Measurements from ENCODE around the gene CYP2U1.

CYP2U1 gene

GRCh38 chr4:107987916-107988762 lies 56.8 kb downstream of the CYP2U1 start:
- no peak for DNase-seq

- DNase-seq, result no peak
Observed at GRCh38 chr4:107988763-107989035, 57.4 kb downstream of the CYP2U1 start.

- DNase-seq, result no peak
Observed at GRCh38 chr4:107989162-107989536, 57.8 kb downstream of the CYP2U1 start.

DNA sequence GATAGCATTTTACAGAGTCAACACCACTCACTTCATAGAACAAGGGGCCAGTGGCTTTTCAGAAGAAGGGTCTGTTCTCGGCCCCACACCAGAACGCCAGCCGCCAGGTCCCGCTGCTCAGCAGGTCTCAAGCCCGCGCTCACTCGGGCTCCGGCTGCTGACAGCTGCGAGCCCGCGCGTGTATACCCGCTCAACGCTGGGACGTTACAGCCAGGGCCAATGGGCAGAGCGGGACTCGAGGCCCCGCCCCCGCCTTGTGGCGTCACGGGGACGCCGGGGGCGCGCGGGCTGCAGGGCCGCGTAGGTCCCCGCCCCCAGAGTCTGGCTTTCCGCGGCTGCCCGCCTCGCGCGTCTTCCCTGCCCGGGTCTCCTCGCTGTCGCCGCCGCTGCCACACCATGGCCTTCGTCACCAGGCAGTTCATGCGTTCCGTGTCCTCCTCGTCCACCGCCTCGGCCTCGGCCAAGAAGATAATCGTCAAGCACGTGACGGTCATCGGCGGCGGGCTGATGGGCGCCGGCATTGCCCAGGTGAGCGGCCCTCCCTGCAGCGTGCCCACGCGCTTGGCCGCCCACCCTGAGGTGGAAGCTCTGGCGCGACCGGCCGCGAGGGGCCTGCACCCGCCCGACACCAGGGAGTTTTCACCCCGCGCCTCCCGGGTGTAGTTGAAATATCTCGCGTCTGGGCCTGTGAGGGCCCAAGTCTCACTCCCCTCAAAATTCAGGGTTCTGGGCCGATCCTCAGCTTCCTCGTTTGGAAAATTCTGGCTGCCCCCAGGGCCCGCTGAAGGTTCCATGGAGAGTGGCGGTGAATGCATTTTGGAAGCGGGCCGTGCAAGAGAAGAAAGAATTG lies 58.4 kb downstream of the CYP2U1 start, which contains the start of gene HADH:
TSS of gene HADH (plus strand) at position 353 of the 850 bp plus-strand sequence. CDS start at position 397, 44 bp downstream.
- peak; percentile 72 for DNase-seq

DNA sequence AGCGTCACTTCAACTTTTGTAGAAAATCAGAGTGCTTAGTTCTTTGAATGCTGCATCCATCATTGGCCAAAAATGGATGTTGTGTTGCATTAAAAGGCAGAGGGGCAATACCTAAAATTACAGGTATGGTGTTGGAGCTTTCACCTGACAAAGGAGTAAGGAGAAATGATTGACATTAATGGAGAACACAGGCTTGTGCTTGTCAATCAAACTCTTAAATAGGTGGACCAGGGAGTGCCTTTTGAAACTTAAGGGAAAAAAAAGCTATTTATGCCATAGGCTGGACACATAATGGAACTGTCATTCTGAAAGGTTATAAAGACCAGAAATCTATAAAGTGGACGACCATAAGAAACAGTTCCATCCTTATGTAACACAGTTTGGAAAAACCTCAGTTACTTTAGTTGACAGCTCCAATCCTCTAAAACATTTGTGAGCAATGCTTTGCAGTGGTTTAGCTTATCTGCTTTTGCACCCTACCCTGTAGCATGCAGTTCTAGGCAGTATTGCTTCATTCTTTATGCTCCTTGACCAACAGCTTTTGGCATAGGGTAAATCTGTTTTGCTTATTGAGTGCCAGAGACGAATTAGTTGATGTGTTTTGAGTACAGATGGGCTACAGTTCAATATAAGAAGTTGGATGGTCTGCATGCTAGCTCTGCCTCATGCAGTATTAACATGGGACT lies 60.7 kb downstream of the CYP2U1 start:
- DNase-seq, result no peak

GRCh38 chr4:107993969-107994368 lies 62.6 kb downstream of the CYP2U1 start:
- DNase-seq, result no peak

- DNase-seq, result no peak
Observed at GRCh38 chr4:107994894-107995293, 63.5 kb downstream of the CYP2U1 start.

DNA sequence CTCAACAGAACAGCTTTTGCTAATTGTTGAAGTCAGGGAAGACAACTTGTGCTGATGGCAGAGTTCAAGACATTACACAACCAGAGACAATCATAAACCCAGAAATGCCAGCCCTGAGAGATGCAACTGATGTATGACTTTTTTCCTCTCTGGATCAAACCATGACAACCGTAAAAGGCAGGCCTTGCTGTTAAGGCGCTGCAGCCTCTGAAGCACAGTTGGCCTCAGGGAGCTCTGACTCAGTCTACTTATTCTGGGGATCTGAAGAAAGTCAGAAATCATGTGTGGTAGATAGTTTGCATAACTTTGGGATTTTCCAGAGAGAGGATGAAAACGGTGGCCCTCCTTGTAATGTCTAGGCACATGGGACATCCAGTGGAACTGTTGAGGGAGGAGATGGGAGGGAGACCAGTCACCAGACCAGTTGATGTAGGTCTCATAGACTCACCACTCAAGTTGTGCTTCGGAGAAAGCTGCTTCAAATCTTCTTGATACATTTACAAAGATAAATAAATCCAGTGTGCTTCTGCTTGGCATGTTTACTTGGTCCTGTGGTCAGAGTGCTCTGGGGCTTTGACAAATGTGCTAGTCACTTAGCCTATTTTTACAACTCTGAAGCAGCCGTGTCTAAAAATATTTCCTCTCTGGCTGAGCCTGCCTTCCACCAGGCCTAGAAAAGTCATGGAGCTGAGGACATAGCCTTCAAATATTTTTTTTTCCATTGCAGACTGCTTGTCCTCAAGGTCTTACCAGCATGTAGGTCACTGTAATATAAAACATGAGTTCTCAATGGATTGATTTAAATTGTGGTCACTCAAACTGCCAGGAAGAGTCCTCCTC lies 65.8 kb downstream of the CYP2U1 start:
- no peak for DNase-seq

GRCh38 chr4:107997794-107998193 lies 66.4 kb downstream of the CYP2U1 start:
- DNase-seq, result no peak

GRCh38 chr4:107999932-108000539 lies 68.7 kb downstream of the CYP2U1 start:
- no peak for DNase-seq

- no peak for DNase-seq
Observed at GRCh38 chr4:108001540-108002135, 70.3 kb downstream of the CYP2U1 start.

Data from NCI-H1694 (cell line).